Measurements from ENCODE around the gene OTOG.

The OTOG gene

GRCh38 chr11:17691550-17691949, 144.5 kb downstream of the OTOG start:
- H3K27me3 ChIP-seq (ENCODE audit: insufficient read depth, low read depth) = no peaks in the 10 kb centered on the region
- no peak overlapping the region for H2AFZ ChIP-seq (ENCODE audit: low read depth)
- H4K20me1 ChIP-seq (ENCODE audit: insufficient read depth) = no peaks in the 10 kb centered on the region
- no peak overlapping the region for H3K4me2 ChIP-seq
- H3K9ac ChIP-seq = no peak overlapping the region
- no peak overlapping the region for H3K27ac ChIP-seq
- H3K4me3 ChIP-seq (IDR thresholded peaks at IDR 0.05; ENCODE audit: insufficient read depth, low read depth, low read length) = no peak overlapping the region
- no peaks in the 10 kb centered on the region for H3K4me1 ChIP-seq (ENCODE audit: low read depth, poor library complexity, severe bottlenecking)
- H3K79me2 ChIP-seq (ENCODE audit: insufficient read depth, low read depth) = no peaks in the 10 kb centered on the region
- no peaks in the 10 kb centered on the region for H3K36me3 ChIP-seq (ENCODE audit: insufficient read depth)
- TF ChIP-seq, protein P1, sequence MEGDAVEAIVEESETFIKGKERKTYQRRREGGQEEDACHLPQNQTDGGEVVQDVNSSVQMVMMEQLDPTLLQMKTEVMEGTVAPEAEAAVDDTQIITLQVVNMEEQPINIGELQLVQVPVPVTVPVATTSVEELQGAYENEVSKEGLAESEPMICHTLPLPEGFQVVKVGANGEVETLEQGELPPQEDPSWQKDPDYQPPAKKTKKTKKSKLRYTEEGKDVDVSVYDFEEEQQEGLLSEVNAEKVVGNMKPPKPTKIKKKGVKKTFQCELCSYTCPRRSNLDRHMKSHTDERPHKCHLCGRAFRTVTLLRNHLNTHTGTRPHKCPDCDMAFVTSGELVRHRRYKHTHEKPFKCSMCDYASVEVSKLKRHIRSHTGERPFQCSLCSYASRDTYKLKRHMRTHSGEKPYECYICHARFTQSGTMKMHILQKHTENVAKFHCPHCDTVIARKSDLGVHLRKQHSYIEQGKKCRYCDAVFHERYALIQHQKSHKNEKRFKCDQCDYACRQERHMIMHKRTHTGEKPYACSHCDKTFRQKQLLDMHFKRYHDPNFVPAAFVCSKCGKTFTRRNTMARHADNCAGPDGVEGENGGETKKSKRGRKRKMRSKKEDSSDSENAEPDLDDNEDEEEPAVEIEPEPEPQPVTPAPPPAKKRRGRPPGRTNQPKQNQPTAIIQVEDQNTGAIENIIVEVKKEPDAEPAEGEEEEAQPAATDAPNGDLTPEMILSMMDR (conservative IDR thresholded peaks at IDR 0.05; ENCODE audit: low read depth, low read length) = no peak

GRCh38 chr11:17691976-17692375, 144.9 kb downstream of the OTOG start:
- no peak overlapping the region for H3K4me3 ChIP-seq (IDR thresholded peaks at IDR 0.05; ENCODE audit: insufficient read depth, low read depth, low read length)
- TF ChIP-seq, protein P1 (conservative IDR thresholded peaks at IDR 0.05; ENCODE audit: low read depth, low read length) = no peak
- no peak overlapping the region for H3K4me2 ChIP-seq
- H3K4me1 ChIP-seq (ENCODE audit: low read depth, poor library complexity, severe bottlenecking) = no peaks in the 10 kb centered on the region
- H3K36me3 ChIP-seq (ENCODE audit: insufficient read depth) = no peaks in the 10 kb centered on the region
- no peak overlapping the region for H2AFZ ChIP-seq (ENCODE audit: low read depth)
- H4K20me1 ChIP-seq (ENCODE audit: insufficient read depth) = no peaks in the 10 kb centered on the region
- H3K9ac ChIP-seq = no peak overlapping the region
- no peak overlapping the region for H3K27ac ChIP-seq
- no peaks in the 10 kb centered on the region for H3K79me2 ChIP-seq (ENCODE audit: insufficient read depth, low read depth)
- no peaks in the 10 kb centered on the region for H3K27me3 ChIP-seq (ENCODE audit: insufficient read depth, low read depth)

- Histone ChIP-seq H3K79me2 (ENCODE audit: insufficient read depth, low read depth) (no peaks in the 10 kb centered on the region), H3K4me3 (IDR thresholded peaks at IDR 0.05; ENCODE audit: insufficient read depth, low read depth, low read length) (no peak overlapping the region), H3K27me3 (ENCODE audit: insufficient read depth, low read depth) (no peaks in the 10 kb centered on the region), H3K27ac (no peak overlapping the region), H3K4me2 (no peak overlapping the region), H2AFZ (ENCODE audit: low read depth) (no peak overlapping the region), H4K20me1 (ENCODE audit: insufficient read depth) (no peaks in the 10 kb centered on the region), H3K4me1 (ENCODE audit: low read depth, poor library complexity, severe bottlenecking) (no peaks in the 10 kb centered on the region), H3K36me3 (ENCODE audit: insufficient read depth) (no peaks in the 10 kb centered on the region), H3K9ac (no peak overlapping the region)
- TF ChIP-seq, protein P1 (conservative IDR thresholded peaks at IDR 0.05; ENCODE audit: low read depth, low read length) = no peak
These were observed 145.9 kb downstream of the OTOG start for GRCh38 chr11:17692931-17693330.

DNA sequence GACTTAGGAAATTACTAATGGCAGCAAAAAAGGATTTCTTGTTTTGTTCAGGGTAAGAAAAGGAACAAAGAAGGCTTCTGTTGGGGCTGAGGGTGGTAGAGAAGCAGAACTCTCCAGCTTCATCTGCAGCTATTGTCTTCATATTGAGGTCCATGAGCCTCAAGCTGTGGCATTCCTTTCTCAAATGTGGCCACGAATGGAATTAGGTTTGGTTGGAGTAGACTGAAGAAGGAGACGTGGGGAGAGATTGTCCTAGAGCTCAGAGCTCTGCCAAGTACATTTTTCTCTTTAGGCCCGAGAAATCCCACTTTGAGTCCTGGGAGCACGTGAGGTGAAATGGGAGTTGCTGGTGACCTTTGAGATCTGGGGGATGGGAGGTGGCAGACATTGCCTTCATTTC, 146.5 kb downstream of the OTOG start:
- TF ChIP-seq, protein P1 (conservative IDR thresholded peaks at IDR 0.05; ENCODE audit: low read depth, low read length) = no peak
- Histone ChIP-seq H4K20me1 (ENCODE audit: insufficient read depth) (no peaks in the 10 kb centered on the region), H3K27ac (no peak overlapping the region), H2AFZ (ENCODE audit: low read depth) (no peak overlapping the region), H3K4me2 (no peak overlapping the region), H3K36me3 (ENCODE audit: insufficient read depth) (no peaks in the 10 kb centered on the region), H3K79me2 (ENCODE audit: insufficient read depth, low read depth) (no peaks in the 10 kb centered on the region), H3K9ac (no peak overlapping the region), H3K4me1 (ENCODE audit: low read depth, poor library complexity, severe bottlenecking) (no peaks in the 10 kb centered on the region), H3K27me3 (ENCODE audit: insufficient read depth, low read depth) (no peaks in the 10 kb centered on the region), H3K4me3 (IDR thresholded peaks at IDR 0.05; ENCODE audit: insufficient read depth, low read depth, low read length) (no peak overlapping the region)

All from KMS-11 (cell line).